ENCODE data around the gene TBC1D22A. TPM values are rescaled to one million over a fixed set of nuclear protein-coding genes. Genes with fewer than 3 reads are reported as not detected.
"Not testable (repeated sequence)": the region's sequence is repeated elsewhere in the genome, so short reads cannot be mapped to it uniquely, and the experiment has no call there.

The TBC1D22A gene
- polyA plus RNA-seq, 1 experiment: 19.8 TPM

DNA sequence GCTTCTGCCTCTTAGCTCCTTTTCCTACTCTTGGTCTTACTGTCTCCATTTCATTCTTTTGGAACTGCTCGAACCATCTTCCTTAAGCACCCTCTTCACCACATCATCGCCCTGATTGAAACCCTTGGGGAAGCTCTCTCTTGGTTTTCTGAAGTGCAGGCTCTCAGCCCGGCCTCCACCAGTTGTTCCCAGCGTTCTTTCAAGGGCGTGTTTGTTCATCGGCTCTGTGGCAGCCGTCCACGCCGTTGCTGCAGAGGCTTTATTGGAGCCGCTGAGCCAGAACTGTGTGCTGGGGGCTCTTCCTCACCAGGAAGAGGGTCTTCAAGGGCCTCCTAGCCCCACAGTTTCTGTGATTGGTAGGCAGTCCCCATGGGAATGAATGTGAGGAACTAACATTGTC lies 214.1 kb downstream of the TBC1D22A start:
- Histone ChIP-seq H3K9me3 (ENCODE audit: control insufficient read depth, insufficient read depth, low read length) (no peaks in the 10 kb centered on the region; the same call in 1 of the 2 replicates), H3K27ac (ENCODE audit: low read depth, low read length) (no peak overlapping the region), H3K27me3 (ENCODE audit: control insufficient read depth, insufficient read depth, low read length) (no peaks in the 10 kb centered on the region), H3K4me3 (ENCODE audit: low read depth, low read length) (no peak overlapping the region)
- ChIA-PET POLR2A (no interaction called here), CTCF (no interaction called here)
- TF ChIP-seq CTCF (IDR thresholded peaks at IDR 0.05; ENCODE audit: low read depth, low read length): no peak
- DNase-seq (ENCODE audit: low read depth, low spot score): no peak

GRCh38 chr22:46977656-46978343 lies 215.3 kb downstream of the TBC1D22A start:
- POLR2A ChIA-PET: no interaction called here
- no peak for TF ChIP-seq CTCF (IDR thresholded peaks at IDR 0.05; ENCODE audit: low read depth, low read length)
- CTCF ChIA-PET: no interaction called here

GRCh38 chr22:46978668-46979067 lies 216.2 kb downstream of the TBC1D22A start:
- H3K27me3 ChIP-seq (ENCODE audit: control insufficient read depth, insufficient read depth, low read length); CTCF ChIA-PET; H3K9me3 ChIP-seq (ENCODE audit: control insufficient read depth, insufficient read depth, low read length); POLR2A ChIA-PET; H3K27ac ChIP-seq (ENCODE audit: low read depth, low read length); H3K4me3 ChIP-seq (ENCODE audit: low read depth, low read length); DNase-seq (ENCODE audit: low read depth, low spot score): not testable (repeated sequence)

More at GRCh38 chr22:46977656-46978343, 215.3 kb downstream of the TBC1D22A start:
- H3K4me3 ChIP-seq (ENCODE audit: low read depth, low read length): no peak overlapping the region
- H3K9me3 ChIP-seq (ENCODE audit: control insufficient read depth, insufficient read depth, low read length): no peaks in the 10 kb centered on the region; the same call in 1 of the 2 replicates
- no peak overlapping the region for H3K27ac ChIP-seq (ENCODE audit: low read depth, low read length)
- no peaks in the 10 kb centered on the region for H3K27me3 ChIP-seq (ENCODE audit: control insufficient read depth, insufficient read depth, low read length)
- DNase-seq (ENCODE audit: low read depth, low spot score): no peak

DNA sequence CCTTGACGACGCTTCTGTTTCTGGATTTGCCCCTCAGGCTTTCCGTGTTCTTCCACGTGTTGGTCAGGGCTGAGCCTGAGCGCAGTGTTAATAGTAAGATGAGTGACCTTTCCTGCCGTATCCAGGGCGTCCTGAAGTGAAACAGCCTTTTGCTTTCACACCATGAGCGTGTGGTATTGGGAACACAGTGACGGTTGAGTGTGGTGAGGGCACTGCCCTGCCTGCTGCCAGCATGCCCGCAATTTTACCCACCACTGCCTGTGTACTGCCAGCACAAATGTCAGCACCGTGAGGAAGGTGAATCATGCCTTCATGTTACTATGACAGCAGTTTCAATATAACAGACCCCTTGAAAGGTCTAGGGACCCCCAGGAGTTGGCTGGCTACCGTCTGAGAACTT lies 217.1 kb downstream of the TBC1D22A start:
- no peaks in the 10 kb centered on the region for H3K27me3 ChIP-seq (ENCODE audit: control insufficient read depth, insufficient read depth, low read length)
- H3K4me3 ChIP-seq (ENCODE audit: low read depth, low read length): no peak overlapping the region
- no peak for TF ChIP-seq CTCF (IDR thresholded peaks at IDR 0.05; ENCODE audit: low read depth, low read length)
- ChIA-PET POLR2A (no interaction called here), CTCF (no interaction called here)
- no peak overlapping the region for H3K27ac ChIP-seq (ENCODE audit: low read depth, low read length)
- no peaks in the 10 kb centered on the region; the same call in 1 of the 2 replicates for H3K9me3 ChIP-seq (ENCODE audit: control insufficient read depth, insufficient read depth, low read length)
- DNase-seq (ENCODE audit: low read depth, low spot score): no peak

- DNase-seq (ENCODE audit: low read depth, low spot score): no peak
- POLR2A ChIA-PET: no interaction called here
- Histone ChIP-seq H3K27ac (ENCODE audit: low read depth, low read length) (no peak overlapping the region), H3K4me3 (ENCODE audit: low read depth, low read length) (no peak overlapping the region), H3K9me3 (ENCODE audit: control insufficient read depth, insufficient read depth, low read length) (no peaks in the 10 kb centered on the region; the same call in 1 of the 2 replicates), H3K27me3 (ENCODE audit: control insufficient read depth, insufficient read depth, low read length) (no peaks in the 10 kb centered on the region)
- no peak for TF ChIP-seq CTCF (IDR thresholded peaks at IDR 0.05; ENCODE audit: low read depth, low read length)
- CTCF ChIA-PET: no interaction called here
These were observed 217.9 kb downstream of the TBC1D22A start for GRCh38 chr22:46980392-46980791.

Measured in AG04450 (cell line).